Measurements from ENCODE around the gene STUB1.
A peak's percentile ranks its signal among the peaks of the same experiment; 100 is the strongest.

The STUB1 gene

GRCh38 chr16:718922-719321 lies 38.7 kb downstream of the STUB1 start:
- Histone ChIP-seq H3K4me3 (no peak overlapping the region), H3K9ac (ENCODE audit: insufficient read length) (no peak overlapping the region), H3K9me3 (ENCODE audit: low read depth, low read length) (no peaks in the 10 kb centered on the region), H3K27ac (no peak overlapping the region), H3K36me3 (ENCODE audit: insufficient read depth, low read length) (no peaks in the 10 kb centered on the region)
- TF ChIP-seq POLR2AphosphoS5 (IDR thresholded peaks at IDR 0.05; ENCODE audit: borderline replicate concordance, low read depth, low read length) (no peak), EZH2 (IDR thresholded peaks at IDR 0.05) (no peak), FOXP2 (optimal IDR thresholded peaks at IDR 0.05; ENCODE audit: control extremely low read depth, extremely low read length, insufficient read depth) (no peak)
- DNase-seq (ENCODE audit: low read depth, low spot score) = no peak

- Histone ChIP-seq H3K27ac (no peak overlapping the region), H3K4me3 (peak overlapping the region; percentile 85), H3K9ac (ENCODE audit: insufficient read length) (no peak overlapping the region), H3K9me3 (ENCODE audit: low read depth, low read length) (no peaks in the 10 kb centered on the region), H3K36me3 (ENCODE audit: insufficient read depth, low read length) (no peaks in the 10 kb centered on the region)
- DNase-seq (ENCODE audit: low read depth, low spot score) = no peak
- TF ChIP-seq POLR2AphosphoS5 (IDR thresholded peaks at IDR 0.05; ENCODE audit: borderline replicate concordance, low read depth, low read length) = no peak
- no peak for TF ChIP-seq EZH2 (IDR thresholded peaks at IDR 0.05)
- no peak for TF ChIP-seq FOXP2 (optimal IDR thresholded peaks at IDR 0.05; ENCODE audit: control extremely low read depth, extremely low read length, insufficient read depth)
Measured at GRCh38 chr16:719815-720446, 39.7 kb downstream of the STUB1 start.

- Histone ChIP-seq H3K27ac (no peak overlapping the region), H3K9ac (ENCODE audit: insufficient read length) (peak overlapping the region; percentile 60), H3K36me3 (ENCODE audit: insufficient read depth, low read length) (no peaks in the 10 kb centered on the region), H3K4me3 (peak overlapping the region; percentile 85), H3K9me3 (ENCODE audit: low read depth, low read length) (no peaks in the 10 kb centered on the region)
- TF ChIP-seq EZH2 (IDR thresholded peaks at IDR 0.05) (no peak), POLR2AphosphoS5 (IDR thresholded peaks at IDR 0.05; ENCODE audit: borderline replicate concordance, low read depth, low read length) (0 out of 2 replicates have a peak, but pooled peaks have one; percentile 2), FOXP2 (optimal IDR thresholded peaks at IDR 0.05; ENCODE audit: control extremely low read depth, extremely low read length, insufficient read depth) (no peak)
- DNase-seq (ENCODE audit: low read depth, low spot score) = no peak
Measured at GRCh38 chr16:720447-720989, 40.3 kb downstream of the STUB1 start.

- no peak for DNase-seq (ENCODE audit: low read depth, low spot score)
- H3K27ac ChIP-seq = no peak within 1 kb of the TSS
- no peaks in the 10 kb centered on the region for H3K9me3 ChIP-seq (ENCODE audit: low read depth, low read length)
- TF ChIP-seq POLR2AphosphoS5 (IDR thresholded peaks at IDR 0.05; ENCODE audit: borderline replicate concordance, low read depth, low read length) (no peak; the same call in 1 of the 2 replicates), FOXP2 (optimal IDR thresholded peaks at IDR 0.05; ENCODE audit: control extremely low read depth, extremely low read length, insufficient read depth) (no peak), EZH2 (IDR thresholded peaks at IDR 0.05) (no peak)
- H3K9ac ChIP-seq (ENCODE audit: insufficient read length) = peak within 1 kb of the TSS; percentile 60
- H3K4me3 ChIP-seq = peak within 1 kb of the TSS; percentile 85
- no peaks in the 10 kb centered on the region for H3K36me3 ChIP-seq (ENCODE audit: insufficient read depth, low read length)
Measured at GRCh38 chr16:720990-721764, 41.0 kb downstream of the STUB1 start, which contains the start of gene ANTKMT. TSS of gene ANTKMT (plus strand) at chr16:721146. CDS start at chr16:721275, 129 bp downstream.

GRCh38 chr16:721765-722540 lies 41.7 kb downstream of the STUB1 start:
- TF ChIP-seq POLR2AphosphoS5 (IDR thresholded peaks at IDR 0.05; ENCODE audit: borderline replicate concordance, low read depth, low read length) = no peak
- no peak for TF ChIP-seq FOXP2 (optimal IDR thresholded peaks at IDR 0.05; ENCODE audit: control extremely low read depth, extremely low read length, insufficient read depth)
- no peak for TF ChIP-seq EZH2 (IDR thresholded peaks at IDR 0.05)
- Histone ChIP-seq H3K36me3 (ENCODE audit: insufficient read depth, low read length) (no peaks in the 10 kb centered on the region), H3K9ac (ENCODE audit: insufficient read length) (no peak overlapping the region), H3K4me3 (peak overlapping the region; percentile 85), H3K27ac (no peak overlapping the region), H3K9me3 (ENCODE audit: low read depth, low read length) (no peaks in the 10 kb centered on the region)
- DNase-seq (ENCODE audit: low read depth, low spot score) = no peak

GRCh38 chr16:722835-723633 lies 42.8 kb downstream of the STUB1 start:
- no peaks in the 10 kb centered on the region for H3K36me3 ChIP-seq (ENCODE audit: insufficient read depth, low read length)
- H3K27ac ChIP-seq = no peak overlapping the region
- H3K4me3 ChIP-seq = no peak overlapping the region

GRCh38 chr16:723695-724094 lies 43.5 kb downstream of the STUB1 start:
- Histone ChIP-seq H3K27ac (no peak overlapping the region), H3K36me3 (ENCODE audit: insufficient read depth, low read length) (no peaks in the 10 kb centered on the region), H3K9ac (ENCODE audit: insufficient read length) (no peak overlapping the region), H3K9me3 (ENCODE audit: low read depth, low read length) (no peaks in the 10 kb centered on the region), H3K4me3 (no peak overlapping the region)
- no peak for DNase-seq (ENCODE audit: low read depth, low spot score)
- TF ChIP-seq FOXP2 (optimal IDR thresholded peaks at IDR 0.05; ENCODE audit: control extremely low read depth, extremely low read length, insufficient read depth) (no peak), EZH2 (IDR thresholded peaks at IDR 0.05) (no peak), POLR2AphosphoS5 (IDR thresholded peaks at IDR 0.05; ENCODE audit: borderline replicate concordance, low read depth, low read length) (no peak)

More at GRCh38 chr16:722835-723633, 42.8 kb downstream of the STUB1 start:
- H3K9me3 ChIP-seq (ENCODE audit: low read depth, low read length) = no peaks in the 10 kb centered on the region
- no peak overlapping the region for H3K9ac ChIP-seq (ENCODE audit: insufficient read length)
- no peak for DNase-seq (ENCODE audit: low read depth, low spot score)
- TF ChIP-seq FOXP2 (optimal IDR thresholded peaks at IDR 0.05; ENCODE audit: control extremely low read depth, extremely low read length, insufficient read depth) (no peak), POLR2AphosphoS5 (IDR thresholded peaks at IDR 0.05; ENCODE audit: borderline replicate concordance, low read depth, low read length) (no peak), EZH2 (IDR thresholded peaks at IDR 0.05) (no peak)

All from SK-N-MC (cell line).